H1 (cell line): Measurements from ENCODE around the gene GABRR1. TPM values are rescaled to one million over a fixed set of nuclear protein-coding genes. Genes with fewer than 3 reads are reported as not detected.
A peak's percentile ranks its signal among the peaks of the same experiment; 100 is the strongest.

Experiments used
- CTCF ChIA-PET: fragments of 300-600 bp; sonication (Branson Sonifier 250); formaldehyde crosslinking; loops from one replicate; lab custom pipeline; 2021; ENCODE audit not compliant: partially characterized antibody; lab: Charles Lee
- POLR2A ChIA-PET: fragments of 300-600 bp; sonication (Branson Sonifier 250); formaldehyde crosslinking; loops from one replicate; lab custom pipeline; 2021; ENCODE audit warnings: inconsistent platforms; ENCODE audit not compliant: partially characterized antibody; lab: Charles Lee
- DNase-seq, 2 experiments: peaks; one replicate each; pipeline versions ENCODE4 v3.0.0 to v3.0.0-alpha.2; 2010 to 2022; ENCODE audit warnings: low spot score in 2 of 2, low read depth in 1 of 2, mixed read lengths in 1 of 2
- FAIRE-seq: peaks from 2 replicates; lab custom pipeline; 2011; peaks lifted over from hg19 to GRCh38; lab: Jason Lieb, UNC
- H2AFZ ChIP-seq: 2 replicates; pipeline ENCODE4 v1.8.1; 2012; ENCODE audit warnings: low read length, inconsistent platforms
- H2AK5ac ChIP-seq: 2 replicates; pipeline ENCODE4 v1.6.1; 2013; ENCODE audit warnings: low read depth, low read length
- H2BK120ac ChIP-seq: replicated peaks from 2 replicates; pipeline ENCODE3; 2013; ENCODE audit warnings: low read depth, low read length, inconsistent platforms
- H2BK12ac ChIP-seq: 2 replicates; pipeline ENCODE4 v1.6.1; 2013; ENCODE audit warnings: low read depth, low read length
- H2BK15ac ChIP-seq: 2 replicates; pipeline ENCODE4 v1.6.1; 2013; ENCODE audit warnings: low read length
- H2BK20ac ChIP-seq: 2 replicates; pipeline ENCODE4 v1.6.1; 2013; ENCODE audit warnings: low read length
- H2BK5ac ChIP-seq: 2 replicates; pipeline ENCODE4 v1.6.1; 2013; ENCODE audit warnings: low read depth, low read length
- H3K14ac ChIP-seq: 2 replicates; pipeline ENCODE4 v1.6.1; 2013; ENCODE audit warnings: inconsistent platforms; ENCODE audit not compliant: insufficient read length
- H3K18ac ChIP-seq: 2 replicates; pipeline ENCODE4 v1.6.1; 2013; ENCODE audit warnings: low read length; ENCODE audit errors: extremely low read depth
- H3K23ac ChIP-seq: 2 replicates; pipeline ENCODE4 v1.6.1; 2013; ENCODE audit warnings: inconsistent platforms; ENCODE audit not compliant: insufficient read length
- H3K23me2 ChIP-seq: 2 replicates; pipeline ENCODE4 v1.6.1; 2013; ENCODE audit warnings: low read depth, low read length
- H3K27ac ChIP-seq: 2 replicates; pipeline ENCODE4 v1.6.1; 2011; ENCODE audit warnings: low read depth, low read length, inconsistent platforms
- H3K27me3 ChIP-seq, 4 experiments: replicated peaks in 1 of 4; 1 replicate in 1 of 4; 2 replicates in 3 of 4; pipeline versions ENCODE4 v1.6.1 to v1.8.1; 2011 to 2013; ENCODE audit warnings: low read length in 3 of 4, mild to moderate bottlenecking in 3 of 4, inconsistent platforms in 2 of 4, mixed read lengths in 2 of 4, moderate library complexity in 1 of 4; ENCODE audit not compliant: control insufficient read depth in 3 of 4, insufficient read depth in 3 of 4; ENCODE audit errors: extremely low read depth in 1 of 4
- H3K36me3 ChIP-seq, 4 experiments: 2 replicates each; pipeline versions ENCODE4 v1.6.1 to v1.8.1; 2011 to 2013; ENCODE audit warnings: mild to moderate bottlenecking in 4 of 4, low read length in 3 of 4, moderate library complexity in 2 of 4, control low read depth in 1 of 4, inconsistent platforms in 1 of 4; ENCODE audit not compliant: insufficient read depth in 4 of 4, control insufficient read depth in 2 of 4
- H3K4ac ChIP-seq: replicated peaks from 2 replicates; pipeline ENCODE3; 2013; ENCODE audit warnings: low read length, low read depth, mixed read lengths, inconsistent platforms; ENCODE audit not compliant: insufficient read length
- H3K4me1 ChIP-seq, 4 experiments: replicated peaks in 1 of 4; 1 replicate in 1 of 4; 2 replicates in 3 of 4; pipeline versions ENCODE4 v1.6.1 to v1.8.1; 2011 to 2013; ENCODE audit warnings: low read length in 3 of 4, inconsistent platforms in 2 of 4, mixed read lengths in 1 of 4; ENCODE audit not compliant: insufficient read depth in 4 of 4, control insufficient read depth in 3 of 4
- H3K4me2 ChIP-seq, 2 experiments: 2 replicates each; pipeline versions ENCODE4 v1.6.1 to v1.8.1; 2011 to 2013; ENCODE audit warnings: low read depth in 2 of 2, low read length in 2 of 2, control low read depth in 1 of 2, inconsistent platforms in 1 of 2, mild to moderate bottlenecking in 1 of 2; ENCODE audit not compliant: insufficient read depth in 1 of 2
- H3K4me3 ChIP-seq, 4 experiments: fragments of 200-600, 300-600 bp in 1 of 4; sonication (generic), shearing (Covaris generic), sonication (Bioruptor Twin) in 1 of 4; 2 replicates each; pipeline versions ENCODE4 v1.5.1 to v1.8.1; 2011 to 2016; ENCODE audit warnings: low read length in 4 of 4, low read depth in 3 of 4, control low read depth in 2 of 4, inconsistent platforms in 2 of 4, mild to moderate bottlenecking in 2 of 4, mixed read lengths in 1 of 4, moderate library complexity in 1 of 4; ENCODE audit not compliant: insufficient read depth in 2 of 4; ENCODE audit errors: extremely low read depth in 1 of 4
- H3K56ac ChIP-seq: replicated peaks from 2 replicates; pipeline ENCODE3; 2013; ENCODE audit warnings: low read depth, mild to moderate bottlenecking, mixed read lengths, low read length, inconsistent platforms; ENCODE audit not compliant: insufficient read length
- H3K79me1 ChIP-seq: 2 replicates; pipeline ENCODE4 v1.6.1; 2013; ENCODE audit warnings: low read depth, low read length, control low read depth
- H3K79me2 ChIP-seq, 2 experiments: 2 replicates each; pipeline versions ENCODE4 v1.6.1 to v1.8.1; 2012 to 2013; ENCODE audit warnings: low read length in 2 of 2, mild to moderate bottlenecking in 2 of 2, inconsistent platforms in 1 of 2; ENCODE audit not compliant: insufficient read depth in 2 of 2, control insufficient read depth in 1 of 2
- H3K9ac ChIP-seq, 4 experiments: replicated peaks in 1 of 4; 1 replicate in 1 of 4; 2 replicates in 3 of 4; pipeline versions ENCODE4 v1.6.1 to v1.8.1; 2011 to 2013; ENCODE audit warnings: low read depth in 3 of 4, low read length in 3 of 4, control low read depth in 2 of 4, mild to moderate bottlenecking in 2 of 4, moderate library complexity in 2 of 4, inconsistent platforms in 1 of 4; ENCODE audit errors: extremely low read depth in 1 of 4
- H3K9me3 ChIP-seq, 2 experiments: 2 replicates each; pipeline versions ENCODE4 v1.6.1 to v1.8.1; 2012 to 2013; ENCODE audit warnings: mild to moderate bottlenecking in 2 of 2, moderate library complexity in 2 of 2, control low read depth in 1 of 2, inconsistent platforms in 1 of 2, low read depth in 1 of 2, low read length in 1 of 2, mixed read lengths in 1 of 2; ENCODE audit not compliant: insufficient read depth in 2 of 2
- H4K20me1 ChIP-seq, 2 experiments: replicated peaks in 1 of 2; 2 replicates each; pipeline versions ENCODE3 to v1.8.1; 2011 to 2013; ENCODE audit warnings: inconsistent platforms in 2 of 2, low read length in 2 of 2, mild to moderate bottlenecking in 1 of 2; ENCODE audit not compliant: insufficient read depth in 2 of 2, control insufficient read depth in 1 of 2
- H4K5ac ChIP-seq: 2 replicates; pipeline ENCODE4 v1.6.1; 2013; ENCODE audit warnings: low read length, low read depth, mixed read lengths, inconsistent platforms; ENCODE audit not compliant: insufficient read length
- H4K8ac ChIP-seq: 2 replicates; pipeline ENCODE4 v1.8.0; 2013; ENCODE audit warnings: mild to moderate bottlenecking, moderate library complexity, low read length, inconsistent platforms; ENCODE audit not compliant: insufficient read depth; ENCODE audit errors: extremely low read depth
- H4K91ac ChIP-seq: replicated peaks from 2 replicates; pipeline ENCODE3; 2013; ENCODE audit warnings: low read length, mixed read lengths, inconsistent platforms; ENCODE audit not compliant: insufficient read length
- BCL11A ChIP-seq, 2 experiments: IDR thresholded peaks; one replicate each; pipeline ENCODE4 v1.6.1; 2011; ENCODE audit warnings: low read depth in 2 of 2, low read length in 2 of 2, mild to moderate bottlenecking in 2 of 2
- NANOG ChIP-seq: IDR thresholded peaks from 2 replicates; pipeline ENCODE4 v1.6.1; 2011; ENCODE audit warnings: low read length, low read depth, mild to moderate bottlenecking, inconsistent platforms; ENCODE audit not compliant: insufficient read depth, poor library complexity, severe bottlenecking
- WGBS, 2 experiments: shearing (Covaris generic) in 1 of 2; methylation state at CpG; one replicate each; pipeline versions ENCODE4 v1.1.6 to v1.1.7; 2013 to 2015; ENCODE audit warnings: low lambda C conversion rate in 2 of 2, mixed read lengths in 2 of 2, inconsistent platforms in 1 of 2, low coverage in 1 of 2, missing lambda C conversion rate in 1 of 2; ENCODE audit not compliant: insufficient replicate concordance in 2 of 2, insufficient coverage in 1 of 2, insufficient read length in 1 of 2; ENCODE audit errors: extremely low coverage in 1 of 2, missing lambda C conversion rate in 1 of 2; 5-methylcytosine and 5-hydroxymethylcytosine counted together
- polyA plus RNA-seq, 7 experiments: library from polyadenylated mRNA; depleted of rRNA in 3 of 7; stranded (reverse) in 5 of 7; unstranded in 2 of 7; fragments of >200 nt in 5 of 7; fragments of 200-250 nt in 2 of 7; gene quantifications; 1 replicate in 5 of 7; 2 replicates in 1 of 7; 4 replicates in 1 of 7; pipeline versions ENCODE4 v1.2.1 to v1.2.3, GENCODE V29; 2011 to 2013; ENCODE audit warnings: missing spikeins in 2 of 7, mixed read lengths in 2 of 7
- total RNA-seq: library from RNA; stranded (reverse); fragmentation: NEBNext Ultra II Directional; extraction: Animal tissue kit (Norgen Biotek cat#: 25700); gene quantifications from 2 replicates; pipeline ENCODE4 v1.2.1, GENCODE V29; 2021

The GABRR1 gene
- total and polyA plus RNA-seq, 2 of the 8 experiments (the other 6 are each of a cell fraction or from before 2014, with no cell fraction given): 0.60 to 0.63 TPM

DNA sequence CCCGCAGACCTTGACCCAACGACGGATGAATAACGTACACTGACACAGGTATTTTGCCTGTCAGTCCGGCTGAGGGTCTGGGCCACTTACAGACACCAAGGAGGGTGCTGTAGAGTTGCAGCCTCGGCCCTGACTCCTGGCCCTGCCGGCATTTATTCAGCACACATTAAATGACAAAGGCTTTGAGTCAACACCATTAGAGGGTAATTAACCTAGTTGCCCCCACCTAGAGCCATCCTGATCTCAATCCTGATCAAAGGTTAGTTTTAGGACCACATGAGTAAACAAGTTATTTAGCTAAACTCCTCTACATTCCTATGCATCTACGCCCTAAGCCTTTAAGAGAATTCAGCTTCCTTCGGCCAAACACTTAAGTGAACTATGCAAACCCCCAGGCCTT, 83.2 kb downstream of the GABRR1 start:
- no peak overlapping the region for H4K8ac ChIP-seq
- H3K4me2 ChIP-seq: no peak overlapping the region
- H3K9ac ChIP-seq: no peak overlapping the region
- POLR2A ChIA-PET: interaction anchor here (0.9 kb wide), 1 partner anchor 17 kb away, joined by 3 read pairs; the partner anchor contains the start of gene SRSF12
- TF ChIP-seq BCL11A (IDR thresholded peaks at IDR 0.05; ENCODE audit: low read depth in 2 of 2, low read length in 2 of 2): no peak
- peak; percentile 80 for TF ChIP-seq NANOG
- FAIRE-seq (no peak), DNase-seq (no peak)
- no peak overlapping the region for H3K18ac ChIP-seq
- H3K36me3 ChIP-seq: no peaks in the 10 kb centered on the region
- no peak overlapping the region for H2AFZ ChIP-seq
- no peak overlapping the region for H3K27ac ChIP-seq
- no peaks in the 10 kb centered on the region for H3K79me2 ChIP-seq
- H3K14ac ChIP-seq: no peak overlapping the region
- CTCF ChIA-PET: interaction anchor here (0.9 to 2.3 kb wide), 3 partner anchors 11 to 238 kb away, joined by 3 to 12 read pairs (median 4); no protein-coding TSS in a partner anchor
- peaks cover 3 to 27% (median 15%) of the 10 kb centered on the region in 4 experiments; a peak in 6 of 7 replicates for H3K27me3 ChIP-seq
- H3K23ac ChIP-seq: no peak overlapping the region
- 71% methylated on average over 9 of the region's 9 CpGs; no CpG with 5 or more reads in 1 of the 2 experiments for WGBS, 2 experiments
- no peak overlapping the region for H4K91ac ChIP-seq
- no peaks in the 10 kb centered on the region for H3K23me2 ChIP-seq
- H2AK5ac ChIP-seq: no peak overlapping the region
- no peak overlapping the region for H2BK12ac ChIP-seq
- no peak overlapping the region for H3K4ac ChIP-seq
- no peak overlapping the region for H3K4me3 ChIP-seq
- 0 out of 4 replicates have a peak, but pooled peaks cover 0 to 2% of the 10 kb centered on the region in 2 experiments for H3K9me3 ChIP-seq
- no peak overlapping the region for H4K5ac ChIP-seq
- no peak overlapping the region for H2BK120ac ChIP-seq
- no peaks in the 10 kb centered on the region for H3K79me1 ChIP-seq
- H2BK15ac ChIP-seq: no peak overlapping the region
- no peaks in the 10 kb centered on the region for H4K20me1 ChIP-seq
- H3K56ac ChIP-seq: no peak overlapping the region
- no peak overlapping the region for H2BK20ac ChIP-seq
- H2BK5ac ChIP-seq: no peak overlapping the region
- H3K4me1 ChIP-seq: peaks cover 0 to 3% (median 0%) of the 10 kb centered on the region in 4 experiments; a peak in 1 of 7 replicates
